Measurements from ENCODE around the gene S100A2.

The S100A2 gene

GRCh38 chr1:153543736-153544135 lies 21.9 kb downstream of the S100A2 start:
- DNase-seq, result no peak

- DNase-seq, result no peak
These were observed 22.5 kb downstream of the S100A2 start for GRCh38 chr1:153542956-153543711.

- no peak for DNase-seq
These were observed 23.7 kb downstream of the S100A2 start for GRCh38 chr1:153541641-153542590.

- DNase-seq, result no peak
These were observed 25.0 kb downstream of the S100A2 start, which contains the start of gene S100A5 for GRCh38 chr1:153540394-153541361. S100A5 (minus strand) TSS chr1:153540934; CDS start chr1:153540191, 743 bp downstream.

GRCh38 chr1:153539395-153540093 lies 26.1 kb downstream of the S100A2 start:
- no peak for DNase-seq

GRCh38 chr1:153538315-153538821 lies 27.3 kb downstream of the S100A2 start:
- DNase-seq, result no peak

GRCh38 chr1:153537376-153537730 lies 28.3 kb downstream of the S100A2 start:
- DNase-seq, result no peak

GRCh38 chr1:153536671-153537375 lies 28.8 kb downstream of the S100A2 start:
- DNase-seq, result no peak

- DNase-seq, result peak; percentile 66
These were observed 29.5 kb downstream of the S100A2 start for GRCh38 chr1:153536012-153536670.

- DNase-seq, result peak; percentile 23
These were observed 30.2 kb downstream of the S100A2 start, which contains the start of gene S100A6 for GRCh38 chr1:153535242-153536011. S100A6 (minus strand) TSS chr1:153535991; CDS start chr1:153535339, 652 bp downstream.

- no peak for DNase-seq
These were observed 30.8 kb downstream of the S100A2 start for GRCh38 chr1:153534925-153535241.

GRCh38 chr1:153534226-153534924 lies 31.3 kb downstream of the S100A2 start:
- no peak for DNase-seq

- DNase-seq, result peak; percentile 63
These were observed 31.9 kb downstream of the S100A2 start for GRCh38 chr1:153533689-153534201.

- DNase-seq, result peak; percentile 42
These were observed 32.7 kb downstream of the S100A2 start for GRCh38 chr1:153532769-153533599.

- DNase-seq, result no peak
These were observed 33.5 kb downstream of the S100A2 start for GRCh38 chr1:153532181-153532580.

- no peak for DNase-seq
These were observed 34.0 kb downstream of the S100A2 start for GRCh38 chr1:153531638-153532037.

GRCh38 chr1:153527683-153528040 lies 38.0 kb downstream of the S100A2 start:
- no peak for DNase-seq
